H9 (cell line): ENCODE measurements around the gene PLCH2. TPM values are rescaled to one million over a fixed set of nuclear protein-coding genes. Genes with fewer than 3 reads are reported as not detected.

Source experiments
- DNase-seq: peaks from one replicate; pipeline ENCODE4 v3.0.0-alpha.2; 2017
- H2AFZ ChIP-seq: one replicate; pipeline ENCODE4 v1.6.1; 2013; ENCODE audit warnings: mild to moderate bottlenecking, low read length, control low read depth, moderate library complexity
- H2AK5ac ChIP-seq: 2 replicates; pipeline ENCODE4 v1.6.1; 2013; ENCODE audit warnings: low read length, control low read depth, mixed read lengths; ENCODE audit not compliant: insufficient read length
- H2BK120ac ChIP-seq: one replicate; pipeline ENCODE4 v1.6.1; 2013; ENCODE audit warnings: low read depth, mild to moderate bottlenecking, low read length, control low read depth, inconsistent platforms; ENCODE audit not compliant: poor library complexity, severe bottlenecking
- H2BK12ac ChIP-seq: 2 replicates; pipeline ENCODE4 v1.6.1; 2013; ENCODE audit warnings: low read length, control low read depth, mixed read lengths, low read depth; ENCODE audit not compliant: insufficient read length
- H2BK15ac ChIP-seq: 2 replicates; pipeline ENCODE4 v1.6.1; 2013; ENCODE audit warnings: low read depth, low read length, control low read depth
- H2BK20ac ChIP-seq: one replicate; pipeline ENCODE4 v1.6.1; 2013; ENCODE audit warnings: low read depth, mild to moderate bottlenecking, low read length, control low read depth, inconsistent platforms; ENCODE audit not compliant: poor library complexity, severe bottlenecking
- H2BK5ac ChIP-seq: 2 replicates; pipeline ENCODE4 v1.6.1; 2013; ENCODE audit warnings: low read length, control low read depth, mixed read lengths; ENCODE audit not compliant: insufficient read length
- H3K14ac ChIP-seq: 2 replicates; pipeline ENCODE4 v1.6.1; 2013; ENCODE audit warnings: low read length, control low read depth; ENCODE audit not compliant: insufficient read depth
- H3K18ac ChIP-seq: 2 replicates; pipeline ENCODE4 v1.6.1; 2013; ENCODE audit warnings: low read depth, mild to moderate bottlenecking, mixed read lengths, low read length, control low read depth; ENCODE audit not compliant: insufficient read length
- H3K23ac ChIP-seq: 2 replicates; pipeline ENCODE4 v1.6.1; 2013; ENCODE audit warnings: low read length, control low read depth, mixed read lengths, low read depth; ENCODE audit not compliant: insufficient read length
- H3K23me2 ChIP-seq: 2 replicates; pipeline ENCODE4 v1.6.1; 2013; ENCODE audit warnings: low read depth, mild to moderate bottlenecking, mixed read lengths, low read length, control low read depth; ENCODE audit not compliant: insufficient read length, poor library complexity, severe bottlenecking
- H3K27ac ChIP-seq: 2 replicates; pipeline ENCODE4 v1.5.1; 2013; ENCODE audit warnings: low read length, control low read depth, mixed read lengths, low read depth; ENCODE audit not compliant: insufficient read length
- H3K27me3 ChIP-seq: 2 replicates; pipeline ENCODE4 v1.6.1; 2013; ENCODE audit warnings: low read length, control low read depth, inconsistent platforms; ENCODE audit not compliant: insufficient read depth
- H3K4ac ChIP-seq: 2 replicates; pipeline ENCODE4 v1.6.1; 2013; ENCODE audit warnings: low read depth, mild to moderate bottlenecking, control low read depth, inconsistent platforms, low read length, moderate library complexity
- H3K4me1 ChIP-seq: 2 replicates; pipeline ENCODE4 v1.6.1; 2013; ENCODE audit warnings: low read length, control low read depth, inconsistent platforms; ENCODE audit not compliant: insufficient read depth
- H3K4me2 ChIP-seq: 2 replicates; pipeline ENCODE4 v1.6.1; 2013; ENCODE audit warnings: low read length, control low read depth, mixed read lengths; ENCODE audit not compliant: insufficient read length, insufficient read depth
- H3K56ac ChIP-seq: 2 replicates; pipeline ENCODE4 v1.6.1; 2013; ENCODE audit warnings: low read depth, mild to moderate bottlenecking, mixed read lengths, low read length, control low read depth; ENCODE audit not compliant: insufficient read length
- H3K79me1 ChIP-seq: 2 replicates; pipeline ENCODE4 v1.6.1; 2013; ENCODE audit warnings: low read depth, mild to moderate bottlenecking, moderate library complexity, low read length, control low read depth, inconsistent platforms; ENCODE audit not compliant: insufficient read depth, poor library complexity, severe bottlenecking
- H3K79me2 ChIP-seq: 2 replicates; pipeline ENCODE4 v1.6.1; 2013; ENCODE audit warnings: low read length, control low read depth, inconsistent platforms; ENCODE audit not compliant: insufficient read depth
- H3K9ac ChIP-seq: 2 replicates; pipeline ENCODE4 v1.6.1; 2013; ENCODE audit warnings: low read length, control low read depth, mixed read lengths; ENCODE audit not compliant: insufficient read length; ENCODE audit errors: extremely low read depth
- H3K9me3 ChIP-seq: one replicate; pipeline ENCODE4 v1.6.1; 2013; ENCODE audit warnings: low read depth, low read length, inconsistent platforms; ENCODE audit not compliant: control insufficient read depth
- H3T11ph ChIP-seq: one replicate; pipeline ENCODE4 v1.6.1; 2013; ENCODE audit warnings: mild to moderate bottlenecking, low read length, control low read depth, inconsistent platforms
- H4K20me1 ChIP-seq: one replicate; pipeline ENCODE4 v1.6.1; 2013; ENCODE audit not compliant: control insufficient read depth, insufficient read length, insufficient read depth
- H4K5ac ChIP-seq: 2 replicates; pipeline ENCODE4 v1.6.1; 2013; ENCODE audit warnings: low read depth, mild to moderate bottlenecking, mixed read lengths, low read length, control low read depth; ENCODE audit not compliant: insufficient read length
- H4K8ac ChIP-seq: replicated peaks from 2 replicates; pipeline ENCODE4 v1.6.1; 2013; ENCODE audit warnings: low read length, control low read depth, mixed read lengths, low read depth; ENCODE audit not compliant: insufficient read length
- H4K91ac ChIP-seq: 2 replicates; pipeline ENCODE4 v1.6.1; 2013; ENCODE audit warnings: low read depth, mild to moderate bottlenecking, moderate library complexity, mixed read lengths, low read length, control low read depth; ENCODE audit not compliant: insufficient read length
- H3K27ac Mint-ChIP-seq, 3 experiments: 2 replicates in 2 of 3; 3 replicates in 1 of 3; pipeline ENCODE4 v1.8.0; 2020 to 2021; ENCODE audit warnings: mixed read lengths in 3 of 3, mild to moderate bottlenecking in 1 of 3, moderate library complexity in 1 of 3
- H3K27me3 Mint-ChIP-seq: 2 replicates; pipeline ENCODE4 v1.8.0; 2021; ENCODE audit warnings: low read depth, mild to moderate bottlenecking, moderate library complexity, mixed read lengths
- H3K36me3 Mint-ChIP-seq, 3 experiments: 2 replicates in 2 of 3; 3 replicates in 1 of 3; pipeline ENCODE4 v1.8.0; 2020 to 2021; ENCODE audit warnings: low read depth in 3 of 3, mixed read lengths in 3 of 3; ENCODE audit not compliant: insufficient read depth in 1 of 3
- H3K4me1 Mint-ChIP-seq, 2 experiments: 2 replicates each; pipeline ENCODE4 v1.8.0; 2020; ENCODE audit warnings: mixed read lengths in 2 of 2
- H3K4me3 Mint-ChIP-seq, 2 experiments: 2 replicates in 1 of 2; 3 replicates in 1 of 2; pipeline ENCODE4 v1.8.0; 2020 to 2021; ENCODE audit warnings: mild to moderate bottlenecking in 2 of 2, mixed read lengths in 2 of 2, moderate library complexity in 1 of 2
- H3K9me3 Mint-ChIP-seq, 2 experiments: 2 replicates in 1 of 2; 3 replicates in 1 of 2; pipeline ENCODE4 v1.8.0; 2020; ENCODE audit warnings: mild to moderate bottlenecking in 2 of 2, mixed read lengths in 2 of 2, moderate library complexity in 1 of 2
- CTCF ChIP-seq: fragments of 200-600 bp; sonication (generic); conservative IDR thresholded peaks from 3 replicates; pipeline ENCODE4 v1.8.0; 2021; ENCODE audit warnings: antibody characterized with exemption, mild to moderate bottlenecking
- WGBS: extraction: QIAGEN DNeasy Blood & Tissue Kit; methylation state at CpG from one replicate; pipeline ENCODE4 v1.1.7; 2013; ENCODE audit warnings: missing lambda C conversion rate, low lambda C conversion rate, mixed read lengths; ENCODE audit not compliant: insufficient read length; ENCODE audit errors: extremely low coverage; 5-methylcytosine and 5-hydroxymethylcytosine counted together
- total RNA-seq: library from RNA; stranded (reverse); gene quantifications from 2 replicates; pipeline ENCODE4 v1.2.1, GENCODE V29; 2021

PLCH2 gene
- total RNA-seq, 1 experiment from 2014 or later, result 0.09 TPM

GRCh38 chr1:2480986-2481364 lies 4.9 kb downstream of the PLCH2 start:
- Mint-ChIP-seq H3K36me3 (no peaks in the 10 kb centered on the region), H3K4me1 (peaks cover 0 to 7% of the 10 kb centered on the region in 2 experiments; a peak in 1 of 4 replicates), H3K9me3 (no peaks in the 10 kb centered on the region), H3K27ac (no peak overlapping the region; a peak in 1 of 7 replicates), H3K27me3 (peaks cover 7% of the 10 kb centered on the region), H3K4me3 (no peak overlapping the region)
- H4K8ac ChIP-seq, result no peak overlapping the region
- H2BK120ac ChIP-seq, result no peak overlapping the region
- no peaks in the 10 kb centered on the region for H3K9me3 ChIP-seq
- no peak overlapping the region for H3K9ac ChIP-seq
- H3K79me2 ChIP-seq, result no peaks in the 10 kb centered on the region
- no peaks in the 10 kb centered on the region for H3K79me1 ChIP-seq
- DNase-seq, result no peak
- H2AFZ ChIP-seq, result no peak overlapping the region
- H3K27ac ChIP-seq, result no peak overlapping the region
- no peak overlapping the region for H3K4ac ChIP-seq
- no peak overlapping the region for H4K91ac ChIP-seq
- no peak overlapping the region for H2BK12ac ChIP-seq
- H3K4me2 ChIP-seq, result no peak overlapping the region
- no peak overlapping the region for H3T11ph ChIP-seq
- TF ChIP-seq CTCF, result no peak
- H3K23me2 ChIP-seq, result no peaks in the 10 kb centered on the region
- no peak overlapping the region for H4K5ac ChIP-seq
- WGBS, result no CpG with 5 or more reads among the region's 12 CpGs
- H3K18ac ChIP-seq, result no peak overlapping the region
- no peak overlapping the region for H3K23ac ChIP-seq
- no peak overlapping the region for H2BK15ac ChIP-seq
- H3K14ac ChIP-seq, result no peak overlapping the region
- no peak overlapping the region for H2AK5ac ChIP-seq
- no peak overlapping the region for H2BK5ac ChIP-seq
- H4K20me1 ChIP-seq, result no peaks in the 10 kb centered on the region
- H3K4me1 ChIP-seq, result no peaks in the 10 kb centered on the region
- no peak overlapping the region for H2BK20ac ChIP-seq
- no peak overlapping the region for H3K56ac ChIP-seq
- H3K27me3 ChIP-seq, result no peaks in the 10 kb centered on the region
